Body of pancreas (tissue), 4 donors: ENCODE data around the gene RFFL. TPM values are rescaled to one million over a fixed set of nuclear protein-coding genes. Genes with fewer than 3 reads are reported as not detected.

Experiments
- ATAC-seq: fragments of 150-250 bp; one replicate; pipeline ENCODE4 v1.9.1; 2016
- DNase-seq, 4 donors: peaks; one replicate each; pipeline ENCODE4 v3.0.0-alpha.2; 2019
- H3K27ac ChIP-seq, 4 donors: fragments of 200-600 bp; sonication (generic); 1 replicate in 3 of 4; 2 replicates in 1 of 4; pipeline versions ENCODE4 v1.5.1 to v1.6.1; 2016 to 2019; ENCODE audit warnings: mild to moderate bottlenecking in 1 of 4, mixed read lengths in 1 of 4, moderate library complexity in 1 of 4
- H3K27me3 ChIP-seq, 2 donors: fragments of 200-600 bp; sonication (generic); one replicate each; pipeline ENCODE4 v1.6.0; 2016; ENCODE audit warnings: mild to moderate bottlenecking in 1 of 2
- H3K36me3 ChIP-seq, 2 donors: fragments of 200-600 bp; sonication (generic); replicated peaks in 1 of 2; 2 replicates each; pipeline ENCODE4 v1.5.1; 2016; ENCODE audit warnings: low read depth in 2 of 2; ENCODE audit not compliant: insufficient read depth in 1 of 2
- H3K4me1 ChIP-seq: fragments of 200-600 bp; sonication (generic); one replicate; pipeline ENCODE4 v1.6.0; 2016
- H3K4me3 ChIP-seq, 2 donors: fragments of 200-600 bp; sonication (generic); 1 replicate in 1 of 2; 2 replicates in 1 of 2; pipeline ENCODE4 v1.5.1; 2016 to 2019
- H3K9me3 ChIP-seq, 3 donors: fragments of 200-600 bp; sonication (generic); 1 replicate in 2 of 3; 2 replicates in 1 of 3; pipeline ENCODE4 v1.5.1; 2016
- POLR2A ChIP-seq, 3 donors: fragments of 450-650 bp; IDR thresholded peaks; one replicate each; pipeline ENCODE4 v1.6.1; 2016; ENCODE audit warnings: antibody characterized with exemption in 3 of 3, mild to moderate bottlenecking in 2 of 3
- WGBS, 2 donors: methylation state at CpG; one replicate each; pipeline ENCODE4 v1.1.5; 2017; 5-methylcytosine and 5-hydroxymethylcytosine counted together
- intact Hi-C: fragments of 100-400 bp; cut with DNase I; formaldehyde crosslinking; loops from one replicate; pipeline ENCODE4 v1.15.1; 2023
- total RNA-seq, 2 donors: library from RNA; depleted of rRNA; stranded (reverse); fragments of >200 nt; gene quantifications; one replicate each; pipeline ENCODE4 v1.1.0, GENCODE V29; 2016
- TF ChIP-seq, protein P1 (sequence below), 7 experiments: fragments of 450-650 bp in 4 of 7; fragments of 200-600 bp in 3 of 7; sonication (generic) in 3 of 7; IDR thresholded peaks; one replicate each; pipeline ENCODE4 v1.5.1; 2016 to 2019; ENCODE audit warnings: antibody characterized with exemption in 7 of 7

Gene RFFL
- total RNA-seq, 2 donors from 2014 or later = 11.9 to 17.8 TPM

DNA sequence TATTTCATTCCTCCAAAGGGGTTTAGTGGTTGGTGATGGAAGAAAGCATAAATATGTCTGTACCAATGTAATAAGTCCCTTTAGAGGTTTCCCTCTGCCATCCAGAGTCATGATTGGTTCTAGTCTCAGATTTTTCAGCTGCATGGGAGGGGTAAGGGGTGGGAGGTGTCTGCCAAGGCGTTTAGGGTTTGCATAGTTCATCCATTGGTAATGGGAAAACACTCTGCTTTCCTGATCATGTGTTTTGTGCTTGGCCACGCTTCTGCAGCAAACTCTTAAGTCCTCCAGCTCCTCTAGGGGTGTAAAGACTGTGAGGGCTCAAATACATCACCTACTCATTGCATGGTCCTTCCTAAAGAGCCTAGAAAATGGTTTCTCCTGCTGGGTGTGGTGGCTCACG lies 53.4 kb downstream of the RFFL start:
- H3K27me3 ChIP-seq = no peaks in the 10 kb centered on the region
- no peaks in the 10 kb centered on the region for H3K9me3 ChIP-seq
- ATAC-seq = no peak
- no peaks in the 10 kb centered on the region for H3K4me1 ChIP-seq
- DNase-seq = no peak
- H3K4me3 ChIP-seq = no peak overlapping the region
- 77 to 87% methylated on average over 3 of the region's 3 CpGs for WGBS, 2 donors
- TF ChIP-seq, protein P1, sequence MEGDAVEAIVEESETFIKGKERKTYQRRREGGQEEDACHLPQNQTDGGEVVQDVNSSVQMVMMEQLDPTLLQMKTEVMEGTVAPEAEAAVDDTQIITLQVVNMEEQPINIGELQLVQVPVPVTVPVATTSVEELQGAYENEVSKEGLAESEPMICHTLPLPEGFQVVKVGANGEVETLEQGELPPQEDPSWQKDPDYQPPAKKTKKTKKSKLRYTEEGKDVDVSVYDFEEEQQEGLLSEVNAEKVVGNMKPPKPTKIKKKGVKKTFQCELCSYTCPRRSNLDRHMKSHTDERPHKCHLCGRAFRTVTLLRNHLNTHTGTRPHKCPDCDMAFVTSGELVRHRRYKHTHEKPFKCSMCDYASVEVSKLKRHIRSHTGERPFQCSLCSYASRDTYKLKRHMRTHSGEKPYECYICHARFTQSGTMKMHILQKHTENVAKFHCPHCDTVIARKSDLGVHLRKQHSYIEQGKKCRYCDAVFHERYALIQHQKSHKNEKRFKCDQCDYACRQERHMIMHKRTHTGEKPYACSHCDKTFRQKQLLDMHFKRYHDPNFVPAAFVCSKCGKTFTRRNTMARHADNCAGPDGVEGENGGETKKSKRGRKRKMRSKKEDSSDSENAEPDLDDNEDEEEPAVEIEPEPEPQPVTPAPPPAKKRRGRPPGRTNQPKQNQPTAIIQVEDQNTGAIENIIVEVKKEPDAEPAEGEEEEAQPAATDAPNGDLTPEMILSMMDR (IDR thresholded peaks at IDR 0.05) = no peak
- TF ChIP-seq POLR2A (IDR thresholded peaks at IDR 0.05) = no peak
- no peak overlapping the region for H3K27ac ChIP-seq
- H3K36me3 ChIP-seq = peaks cover 0 to 11% of the 10 kb centered on the region in 2 donors
- intact Hi-C loops = no loop called here

DNA sequence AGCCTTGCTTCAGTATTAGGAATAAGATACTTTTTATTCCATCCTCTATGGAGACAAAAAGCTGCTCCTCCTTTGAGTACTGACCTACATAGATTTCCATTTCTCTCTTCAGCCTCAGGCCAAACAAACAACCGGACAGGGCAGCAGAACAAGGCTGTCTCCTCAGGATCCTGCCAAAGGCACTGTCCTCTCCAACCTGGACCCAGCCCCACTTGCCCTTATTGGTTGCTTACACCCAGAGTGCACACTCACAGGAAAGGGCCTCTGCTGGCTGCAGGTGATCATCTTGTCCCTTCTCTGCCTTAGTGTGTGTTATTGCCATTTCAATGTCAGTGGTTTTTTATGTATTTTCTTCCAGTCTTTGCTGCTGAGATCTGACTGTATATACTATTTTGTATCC lies 56.5 kb downstream of the RFFL start:
- no peak overlapping the region for H3K4me3 ChIP-seq
- H3K4me1 ChIP-seq = no peaks in the 10 kb centered on the region
- intact Hi-C loops = no loop called here
- no peak overlapping the region for H3K27ac ChIP-seq
- H3K9me3 ChIP-seq = no peaks in the 10 kb centered on the region
- H3K36me3 ChIP-seq = peaks cover 0 to 16% of the 10 kb centered on the region in 2 donors
- no peaks in the 10 kb centered on the region for H3K27me3 ChIP-seq
- WGBS, 2 donors = 82 to 100% methylated on average over 1 of the region's 1 CpG
- TF ChIP-seq, protein P1 (IDR thresholded peaks at IDR 0.05) = no peak
- TF ChIP-seq POLR2A (IDR thresholded peaks at IDR 0.05) = no peak
- DNase-seq (no peak), ATAC-seq (no peak)

GRCh38 chr17:35006345-35006744 lies 57.2 kb downstream of the RFFL start:
- ATAC-seq = no peak
- peaks cover 0 to 18% of the 10 kb centered on the region in 2 donors for H3K36me3 ChIP-seq

GRCh38 chr17:35003778-35004177 lies 59.7 kb downstream of the RFFL start:
- peaks cover 0 to 13% of the 10 kb centered on the region in 2 donors for H3K36me3 ChIP-seq
- no peaks in the 10 kb centered on the region for H3K27me3 ChIP-seq
- no peaks in the 10 kb centered on the region for H3K4me1 ChIP-seq
- TF ChIP-seq, protein P1 (IDR thresholded peaks at IDR 0.05) = no peak
- TF ChIP-seq POLR2A (IDR thresholded peaks at IDR 0.05) = no peak
- no peaks in the 10 kb centered on the region for H3K9me3 ChIP-seq
- H3K27ac ChIP-seq = no peak overlapping the region
- no peak overlapping the region for H3K4me3 ChIP-seq
- intact Hi-C loops = no loop called here
- ATAC-seq = no peak
- DNase-seq = no peak
- 84 to 94% methylated on average over 4 of the region's 4 CpGs for WGBS, 2 donors

More at GRCh38 chr17:35006345-35006744, 57.2 kb downstream of the RFFL start:
- no peak overlapping the region for H3K4me3 ChIP-seq
- no peak for TF ChIP-seq POLR2A (IDR thresholded peaks at IDR 0.05)
- TF ChIP-seq, protein P1 (IDR thresholded peaks at IDR 0.05) = no peak
- no peaks in the 10 kb centered on the region for H3K27me3 ChIP-seq
- 80 to 87% methylated on average over 3 to 4 of the region's 4 CpGs for WGBS, 2 donors
- DNase-seq = no peak
- H3K9me3 ChIP-seq = no peaks in the 10 kb centered on the region
- intact Hi-C loops = no loop called here
- H3K27ac ChIP-seq = no peak overlapping the region
- H3K4me1 ChIP-seq = no peaks in the 10 kb centered on the region

DNA sequence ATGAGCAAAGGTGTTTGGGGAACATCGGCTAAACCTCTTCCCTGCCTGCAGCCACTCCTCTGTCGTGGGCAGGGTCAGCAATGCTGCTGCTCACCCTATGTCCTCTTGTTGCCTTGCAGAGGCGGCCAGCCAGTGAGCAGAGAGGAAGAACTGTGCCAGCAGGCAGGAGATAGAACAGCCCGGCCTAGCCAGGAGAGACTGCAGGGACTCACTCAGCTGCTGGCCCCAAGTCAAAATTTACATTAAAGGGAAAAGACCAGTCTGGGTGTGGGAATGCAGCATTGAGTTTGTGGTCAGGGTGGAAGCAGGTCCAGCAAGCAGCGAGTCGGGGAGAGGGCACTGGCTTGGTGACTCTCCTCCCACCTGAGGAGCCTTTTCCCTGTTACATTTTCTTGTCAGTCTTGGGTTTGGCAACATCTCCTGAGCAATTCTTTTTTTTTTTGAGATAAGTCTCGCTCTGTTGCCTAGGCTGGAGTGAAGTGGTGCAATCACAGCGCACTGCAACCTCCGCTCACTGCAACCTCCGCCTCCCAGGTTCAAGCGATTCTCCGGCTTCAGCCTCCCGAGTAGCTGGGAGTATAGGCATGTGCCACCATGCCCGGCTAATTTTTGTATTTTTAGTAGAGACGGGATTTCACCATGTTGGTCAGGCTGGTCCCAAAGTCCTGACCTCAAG lies 60.5 kb downstream of the RFFL start:
- H3K4me1 ChIP-seq = peaks cover under 1% of the 10 kb centered on the region
- H3K36me3 ChIP-seq = peaks cover 0 to 13% of the 10 kb centered on the region in 2 donors
- DNase-seq (no peak), ATAC-seq (no peak)
- intact Hi-C loops = no loop called here
- H3K4me3 ChIP-seq = no peak overlapping the region
- no peak overlapping the region for H3K27ac ChIP-seq
- WGBS, 2 donors = 75 to 86% methylated on average over 12 to 15 of the region's 15 CpGs
- no peaks in the 10 kb centered on the region for H3K9me3 ChIP-seq
- no peaks in the 10 kb centered on the region for H3K27me3 ChIP-seq
- TF ChIP-seq POLR2A (IDR thresholded peaks at IDR 0.05) = no peak
- TF ChIP-seq, protein P1 (IDR thresholded peaks at IDR 0.05) = no peak
